ENCODE data around the gene GALE. TPM values are rescaled to one million over a fixed set of nuclear protein-coding genes. Genes with fewer than 3 reads are reported as not detected.
"Not testable (repeated sequence)": the region's sequence is repeated elsewhere in the genome, so short reads cannot be mapped to it uniquely, and the experiment has no call there.

Gene GALE
- 15.9 and 16.4 TPM in 2 replicates for total RNA-seq

GRCh38 chr1:23800400-23801337 is at the start of gene GALE:
GALE (minus strand) TSS chr1:23800754; CDS start chr1:23799007, 1,747 bp downstream.
- Mint-ChIP-seq H3K4me1 (peaks cover 21% of the 10 kb centered on the region), H3K36me3 (ENCODE audit: low read depth) (peaks cover 35% of the 10 kb centered on the region), H3K27ac (peak within 1 kb of the TSS; percentile 76), H3K9me3 (no peaks in the 10 kb centered on the region), H3K27me3 (no peaks in the 10 kb centered on the region), H3K4me3 (peak within 1 kb of the TSS; percentile 91)
- intact Hi-C loops (cut with micrococcal nuclease), result loop anchor here (1.0 to 2.0 kb wide), 6 partner anchors 9 to 180 kb away; partner anchors contain the start of genes HMGCL, LYPLA2, PITHD1 and PNRC2
- TF ChIP-seq CTCF (IDR thresholded peaks at IDR 0.05), result no peak
- DNase-seq (peak; percentile 94), ATAC-seq (ENCODE audit: low read depth) (peak; percentile 95)
- ChIA-PET CTCF (interaction anchor here (1.2 to 2.6 kb wide), 3 partner anchors 10 to 116 kb away, joined by 3 to 21 read pairs (median 10); no protein-coding TSS in a partner anchor), POLR2A (interaction anchor here (0.5 to 3.8 kb wide), 19 partner anchors 10 to 316 kb away, joined by 3 to 34 read pairs (median 5); partner anchors contain the start of genes CNR2, ELOA, HMGCL and LYPLA2)

GRCh38 chr1:23848673-23849616 is 48.4 kb upstream of the GALE start:
- intact Hi-C loops (cut with micrococcal nuclease), result no loop called here
- DNase-seq (no peak), ATAC-seq (ENCODE audit: low read depth) (no peak)
- CTCF ChIA-PET, result no interaction called here
- Mint-ChIP-seq H3K9me3 (no peaks in the 10 kb centered on the region), H3K36me3 (ENCODE audit: low read depth) (peaks cover 49% of the 10 kb centered on the region), H3K4me1 (no peaks in the 10 kb centered on the region), H3K27ac (no peak overlapping the region), H3K4me3 (no peak overlapping the region), H3K27me3 (no peaks in the 10 kb centered on the region)
- TF ChIP-seq CTCF (IDR thresholded peaks at IDR 0.05), result no peak
- POLR2A ChIA-PET, result interaction anchor here (1.0 kb wide), 1 partner anchor 23 kb away, joined by 4 read pairs; the partner anchor contains the start of gene HMGCL

GRCh38 chr1:23847482-23848095 is 47.0 kb upstream of the GALE start:
- ATAC-seq (ENCODE audit: low read depth); H3K27me3 Mint-ChIP-seq; DNase-seq; H3K9me3 Mint-ChIP-seq; intact Hi-C loops (cut with micrococcal nuclease); POLR2A ChIA-PET; H3K27ac Mint-ChIP-seq; CTCF ChIA-PET; H3K4me1 Mint-ChIP-seq; H3K4me3 Mint-ChIP-seq: not testable (repeated sequence)
- peaks cover 48% of the 10 kb centered on the region for H3K36me3 Mint-ChIP-seq (ENCODE audit: low read depth)

GRCh38 chr1:23845163-23845562 is 44.6 kb upstream of the GALE start:
- Mint-ChIP-seq H3K27ac (no peak overlapping the region), H3K36me3 (ENCODE audit: low read depth) (peaks cover 41% of the 10 kb centered on the region), H3K9me3 (no peaks in the 10 kb centered on the region), H3K4me1 (no peaks in the 10 kb centered on the region), H3K4me3 (no peak overlapping the region), H3K27me3 (no peaks in the 10 kb centered on the region)
- CTCF ChIA-PET, result interaction anchor here (0.6 kb wide), 1 partner anchor 14 kb away, joined by 3 read pairs; no protein-coding TSS in a partner anchor
- DNase-seq (no peak), ATAC-seq (ENCODE audit: low read depth) (no peak)
- TF ChIP-seq CTCF (IDR thresholded peaks at IDR 0.05), result no peak
- POLR2A ChIA-PET, result interaction anchor here (0.7 kb wide), 1 partner anchor 102 kb away, joined by 3 read pairs; no protein-coding TSS in a partner anchor
- intact Hi-C loops (cut with micrococcal nuclease), result no loop called here

GRCh38 chr1:23843644-23844043 is 43.1 kb upstream of the GALE start:
- TF ChIP-seq CTCF (IDR thresholded peaks at IDR 0.05), result no peak
- H3K9me3 Mint-ChIP-seq, result no peaks in the 10 kb centered on the region
- no peak overlapping the region for H3K4me3 Mint-ChIP-seq
- CTCF ChIA-PET, result no interaction called here
- H3K27ac Mint-ChIP-seq, result no peak overlapping the region
- intact Hi-C loops (cut with micrococcal nuclease), result no loop called here
- no peak for DNase-seq
- peaks cover under 1% of the 10 kb centered on the region for H3K4me1 Mint-ChIP-seq
- no peaks in the 10 kb centered on the region for H3K27me3 Mint-ChIP-seq
- POLR2A ChIA-PET, result no interaction called here
- peaks cover 36% of the 10 kb centered on the region for H3K36me3 Mint-ChIP-seq (ENCODE audit: low read depth)
- ATAC-seq (ENCODE audit: low read depth), result no peak
